H1 (cell line): ENCODE results near the gene TCERG1L. TPM values are rescaled to one million over a fixed set of nuclear protein-coding genes. Genes with fewer than 3 reads are reported as not detected.

Source experiments
- CHD2 ChIP-seq: IDR thresholded peaks from 2 replicates; pipeline ENCODE4 v1.6.1; 2012; ENCODE audit warnings: low read length, improper control_type of control experiment
- CTCF ChIP-seq, 3 experiments: IDR thresholded peaks; 1 replicate in 2 of 3; 2 replicates in 1 of 3; pipeline versions ENCODE4 v1.5.1 to v1.6.1; 2011; ENCODE audit warnings: low read length in 3 of 3, mild to moderate bottlenecking in 3 of 3, inconsistent platforms in 2 of 3, low read depth in 1 of 3, moderate library complexity in 1 of 3; ENCODE audit not compliant: insufficient read depth in 1 of 3; ENCODE audit errors: control extremely low read depth in 1 of 3
- polyA plus RNA-seq, 7 experiments: library from polyadenylated mRNA; depleted of rRNA in 3 of 7; stranded (reverse) in 5 of 7; unstranded in 2 of 7; fragments of >200 nt in 5 of 7; fragments of 200-250 nt in 2 of 7; gene quantifications; 1 replicate in 5 of 7; 2 replicates in 1 of 7; 4 replicates in 1 of 7; pipeline versions ENCODE4 v1.2.1 to v1.2.3, GENCODE V29; 2011 to 2013; ENCODE audit warnings: missing spikeins in 2 of 7, mixed read lengths in 2 of 7
- total RNA-seq: library from RNA; stranded (reverse); fragmentation: NEBNext Ultra II Directional; extraction: Animal tissue kit (Norgen Biotek cat#: 25700); gene quantifications from 2 replicates; pipeline ENCODE4 v1.2.1, GENCODE V29; 2021

The TCERG1L gene
- total and polyA plus RNA-seq, 2 of the 8 experiments (the other 6 are each of a cell fraction or from before 2014, with no cell fraction given) = 3.9 to 6.9 TPM

DNA sequence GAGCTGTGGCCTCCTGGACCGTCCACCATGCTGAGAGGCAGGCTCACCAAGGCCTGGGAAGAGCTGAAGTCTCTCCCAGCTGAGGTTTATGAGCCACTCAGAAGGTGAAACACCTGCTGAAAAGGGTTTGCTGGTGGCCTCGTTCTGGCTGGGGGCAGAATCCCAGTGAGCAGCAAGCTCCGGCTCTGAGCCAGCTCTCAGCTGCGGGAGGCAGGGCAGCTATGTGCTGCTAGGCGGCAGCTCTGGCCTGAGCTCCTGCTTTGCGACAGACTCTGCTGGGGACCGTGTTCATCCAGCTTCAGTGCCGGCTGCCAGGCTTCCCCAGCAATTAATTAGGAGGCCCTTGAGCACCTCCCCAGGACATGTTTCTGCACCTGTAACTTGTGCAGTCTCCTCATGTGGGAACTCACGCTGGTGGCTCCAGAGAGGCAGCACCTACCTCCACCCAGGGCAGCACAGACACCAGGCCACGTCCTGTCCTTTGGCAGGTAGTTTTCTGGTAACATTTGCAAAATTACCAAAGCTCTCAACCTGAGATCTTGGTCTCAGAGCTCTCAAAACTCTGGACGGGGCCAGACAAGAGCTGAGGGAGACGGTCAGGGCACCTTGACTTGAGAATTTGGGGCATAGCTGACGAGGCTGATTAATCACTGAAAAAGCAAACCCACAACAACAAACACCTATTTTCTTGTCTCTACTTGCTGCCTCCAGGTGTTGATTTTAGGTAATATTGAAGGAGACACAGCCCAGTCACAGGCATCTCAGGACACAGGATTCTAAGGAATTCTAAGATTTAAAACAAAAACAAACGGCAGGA lies 185.0 kb downstream of the TCERG1L start (continued):
- TF ChIP-seq CTCF (IDR thresholded peaks at IDR 0.05; ENCODE audit: control extremely low read depth in 1 of 3, insufficient read depth in 1 of 3, low read depth in 1 of 3, low read length in 3 of 3) (no peak), CHD2 (no peak)
